ENCODE data around the gene ALOX12B. TPM values are rescaled to one million over a fixed set of nuclear protein-coding genes. Genes with fewer than 3 reads are reported as not detected.

Gene ALOX12B
- total RNA-seq, 1 donor from 2014 or later, result 0.35 TPM

- no peak for DNase-seq (ENCODE audit: low read depth)
- TF ChIP-seq CTCF (conservative IDR thresholded peaks at IDR 0.05; ENCODE audit: low read depth, low read length), result no peak
- no peak overlapping the region for H3K4me3 ChIP-seq (ENCODE audit: low read depth, low read length)
Observed at GRCh38 chr17:8041979-8042378, 45.5 kb downstream of the ALOX12B start.

GRCh38 chr17:8041249-8041928, 46.1 kb downstream of the ALOX12B start:
- peak; percentile 59 for DNase-seq (ENCODE audit: low read depth)
- peak; percentile 71 for TF ChIP-seq CTCF (conservative IDR thresholded peaks at IDR 0.05; ENCODE audit: low read depth, low read length)
- no peak overlapping the region for H3K4me3 ChIP-seq (ENCODE audit: low read depth, low read length)

- no peak overlapping the region for H3K4me3 ChIP-seq (ENCODE audit: low read depth, low read length)
- no peak for TF ChIP-seq CTCF (conservative IDR thresholded peaks at IDR 0.05; ENCODE audit: low read depth, low read length)
- no peak for DNase-seq (ENCODE audit: low read depth)
Observed at GRCh38 chr17:8039611-8040168, 47.8 kb downstream of the ALOX12B start.

GRCh38 chr17:8038954-8039610, 48.4 kb downstream of the ALOX12B start, which contains the start of gene ALOX15B:
ALOX15B (plus strand) TSS chr17:8039059; CDS start chr17:8039156, 97 bp downstream.
- TF ChIP-seq CTCF (conservative IDR thresholded peaks at IDR 0.05; ENCODE audit: low read depth, low read length), result no peak
- no peak within 1 kb of the TSS for H3K4me3 ChIP-seq (ENCODE audit: low read depth, low read length)

GRCh38 chr17:8032442-8032841, 55.1 kb downstream of the ALOX12B start:
- DNase-seq (ENCODE audit: low read depth), result no peak
- H3K4me3 ChIP-seq (ENCODE audit: low read depth, low read length), result no peak overlapping the region
- no peak for TF ChIP-seq CTCF (conservative IDR thresholded peaks at IDR 0.05; ENCODE audit: low read depth, low read length)

More at GRCh38 chr17:8038954-8039610, 48.4 kb downstream of the ALOX12B start, which contains the start of gene ALOX15B:
- no peak for DNase-seq (ENCODE audit: low read depth)

- DNase-seq (ENCODE audit: low read depth), result no peak
- H3K4me3 ChIP-seq (ENCODE audit: low read depth, low read length), result no peak overlapping the region
- no peak for TF ChIP-seq CTCF (conservative IDR thresholded peaks at IDR 0.05; ENCODE audit: low read depth, low read length)
Observed at GRCh38 chr17:8031950-8032349, 55.6 kb downstream of the ALOX12B start.
